Neural cell (in vitro differentiated cells): Measurements from ENCODE around the gene NDUFS3. TPM values are rescaled to one million over a fixed set of nuclear protein-coding genes. Genes with fewer than 3 reads are reported as not detected.

Experiments used
- H2AFZ ChIP-seq: fragments of 200-600, 300-800 bp; sonication (generic), shearing (Covaris generic); 2 replicates; pipeline ENCODE4 v1.6.0; 2014; ENCODE audit warnings: low read depth, mild to moderate bottlenecking, antibody characterized with exemption, low read length, moderate library complexity
- H3F3A ChIP-seq: fragments of 200-600 bp; shearing (Covaris generic); 2 replicates; pipeline ENCODE4 v1.6.1; 2016; ENCODE audit warnings: mild to moderate bottlenecking, moderate library complexity, mixed read lengths, antibody characterized with exemption, low read length; ENCODE audit not compliant: insufficient read depth, poor library complexity, severe bottlenecking
- H3K27ac ChIP-seq: fragments of 200-600, 300-800 bp; sonication (generic), shearing (Covaris generic); 2 replicates; pipeline ENCODE4 v1.5.1; 2014; ENCODE audit warnings: mild to moderate bottlenecking, low read length, moderate library complexity
- H3K27me3 ChIP-seq: fragments of 300-800, 200-600 bp; sonication (generic), shearing (Covaris generic); 2 replicates; pipeline ENCODE4 v1.6.0; 2014; ENCODE audit warnings: mild to moderate bottlenecking, low read depth, low read length, moderate library complexity; ENCODE audit not compliant: insufficient read depth
- H3K36me3 ChIP-seq: fragments of 300-800, 200-600 bp; sonication (generic), shearing (Covaris generic); 2 replicates; pipeline ENCODE4 v1.5.1; 2014; ENCODE audit warnings: mild to moderate bottlenecking, antibody characterized with exemption, low read length, moderate library complexity; ENCODE audit not compliant: insufficient read depth
- H3K4me2 ChIP-seq: fragments of 300-800, 200-600 bp; sonication (generic), shearing (Covaris generic); 2 replicates; pipeline ENCODE4 v1.6.0; 2014; ENCODE audit warnings: mild to moderate bottlenecking, low read length
- H3K4me3 ChIP-seq: fragments of 300-800, 200-600 bp; sonication (generic), shearing (Covaris generic); 2 replicates; pipeline ENCODE4 v1.5.1; 2014; ENCODE audit warnings: mild to moderate bottlenecking, low read length, moderate library complexity
- H3K79me2 ChIP-seq: fragments of 200-600 bp; shearing (Covaris generic); replicated peaks from 2 replicates; pipeline ENCODE4 v1.6.0; 2014; ENCODE audit warnings: mild to moderate bottlenecking, low read length, moderate library complexity; ENCODE audit not compliant: insufficient read depth
- H3K9ac ChIP-seq: fragments of 300-800, 200-600 bp; sonication (generic), shearing (Covaris generic); 2 replicates; pipeline ENCODE4 v1.6.1; 2016; ENCODE audit warnings: mild to moderate bottlenecking, low read length, mixed read lengths
- H3K9me2 ChIP-seq: fragments of 200-600 bp; shearing (Covaris generic); 2 replicates; pipeline ENCODE4 v1.6.1; 2016; ENCODE audit warnings: mild to moderate bottlenecking, low read length, mixed read lengths; ENCODE audit not compliant: insufficient read depth
- H3K9me3 ChIP-seq: fragments of 200-600, 300-800 bp; sonication (generic), shearing (Covaris generic); 2 replicates; pipeline ENCODE4 v1.6.1; 2016; ENCODE audit warnings: mild to moderate bottlenecking, mixed run types, low read length, moderate library complexity, mixed read lengths
- H4K20me1 ChIP-seq: fragments of 200-600 bp; shearing (Covaris generic); 2 replicates; pipeline ENCODE4 v1.6.1; 2016; ENCODE audit warnings: mild to moderate bottlenecking, mixed run types; ENCODE audit not compliant: insufficient read depth
- CTCF ChIP-seq: fragments of 450-650 bp; IDR thresholded peaks from 2 replicates; pipeline ENCODE4 v1.5.1; 2014; ENCODE audit warnings: antibody characterized with exemption, mild to moderate bottlenecking, moderate library complexity; ENCODE audit not compliant: poor library complexity, severe bottlenecking
- EP300 ChIP-seq: fragments of 450-650 bp; conservative IDR thresholded peaks from 2 replicates; pipeline ENCODE4 v1.6.1; 2014; ENCODE audit warnings: antibody characterized with exemption, mild to moderate bottlenecking, moderate library complexity; ENCODE audit not compliant: poor library complexity, severe bottlenecking
- EZH2 ChIP-seq: fragments of 200-600, 300-800 bp; shearing (Covaris generic), sonication (generic); IDR thresholded peaks from 2 replicates; pipeline ENCODE4 v1.6.1; 2014; ENCODE audit warnings: antibody characterized with exemption, low read length, borderline replicate concordance, mild to moderate bottlenecking; ENCODE audit not compliant: insufficient read depth, poor library complexity, severe bottlenecking
- MXI1 ChIP-seq: fragments of 450-650 bp; conservative IDR thresholded peaks from 2 replicates; pipeline ENCODE4 v1.6.1; 2014; ENCODE audit warnings: antibody characterized with exemption, mild to moderate bottlenecking; ENCODE audit not compliant: poor library complexity, severe bottlenecking
- POLR2AphosphoS5 ChIP-seq: IDR thresholded peaks from 2 replicates; pipeline ENCODE4 v1.6.1; 2012
- RAD21 ChIP-seq: fragments of 450-650 bp; conservative IDR thresholded peaks from 2 replicates; pipeline ENCODE4 v1.6.1; 2014; ENCODE audit warnings: antibody characterized with exemption, mild to moderate bottlenecking, moderate library complexity
- REST ChIP-seq: IDR thresholded peaks from 2 replicates; pipeline ENCODE4 v1.6.1; 2012; ENCODE audit warnings: borderline replicate concordance
- SMC3 ChIP-seq: fragments of 450-650 bp; conservative IDR thresholded peaks from 2 replicates; pipeline ENCODE4 v1.6.1; 2014; ENCODE audit warnings: antibody characterized with exemption, mild to moderate bottlenecking, moderate library complexity; ENCODE audit not compliant: poor library complexity
- TAF1 ChIP-seq: IDR thresholded peaks from 2 replicates; pipeline ENCODE4 v1.6.1; 2012; ENCODE audit warnings: low read depth
- polyA plus RNA-seq: library from polyadenylated mRNA; depleted of rRNA; stranded (reverse); fragments of >200 nt; gene quantifications from 2 replicates; pipeline ENCODE4 v1.2.3, GENCODE V29; 2014

NDUFS3 gene
- polyA plus RNA-seq, 1 donor from 2014 or later = 186 TPM

GRCh38 chr11:47552056-47552565 lies 26.8 kb upstream of the NDUFS3 start:
- peak overlapping the region; percentile 34 for H2AFZ ChIP-seq
- no peaks in the 10 kb centered on the region for H3K9me2 ChIP-seq
- peak overlapping the region; percentile 94 for H3K9ac ChIP-seq
- peak overlapping the region; percentile 94 for H3K4me3 ChIP-seq
- peak overlapping the region; percentile 91 for H3K27ac ChIP-seq
- peaks cover 55% of the 10 kb centered on the region for H3K79me2 ChIP-seq
- no peaks in the 10 kb centered on the region for H3K27me3 ChIP-seq
- TF ChIP-seq RAD21 = no peak
- no peak for TF ChIP-seq REST
- peak overlapping the region; percentile 81 for H3K4me2 ChIP-seq
- H3F3A ChIP-seq = no peaks in the 10 kb centered on the region
- H3K9me3 ChIP-seq = no peaks in the 10 kb centered on the region
- H3K36me3 ChIP-seq = no peaks in the 10 kb centered on the region
- H4K20me1 ChIP-seq = no peaks in the 10 kb centered on the region

GRCh38 chr11:47552566-47553405 lies 26.1 kb upstream of the NDUFS3 start, which contains the start of gene CELF1:
Gene CELF1, minus strand, starts transcription at chr11:47553132. Its CDS starts 53,609 bp downstream, at chr11:47499523.
- no peaks in the 10 kb centered on the region for H3K27me3 ChIP-seq
- H3K4me2 ChIP-seq = peak within 1 kb of the TSS; percentile 81
- H3K27ac ChIP-seq = peak within 1 kb of the TSS; percentile 91
- peaks cover 48% of the 10 kb centered on the region for H3K79me2 ChIP-seq
- no peaks in the 10 kb centered on the region for H4K20me1 ChIP-seq
- TF ChIP-seq EP300 = peak; percentile 72
- peak; percentile 74 for TF ChIP-seq RAD21
- peak; percentile 99 for TF ChIP-seq CTCF
- TF ChIP-seq TAF1 = peak; percentile 75
- TF ChIP-seq EZH2 = no peak
- TF ChIP-seq SMC3 = peak; percentile 73
- TF ChIP-seq MXI1 = peak; percentile 80
- no peak for TF ChIP-seq REST
- peak; percentile 93 for TF ChIP-seq POLR2AphosphoS5
- peak within 1 kb of the TSS; percentile 94 for H3K4me3 ChIP-seq
- no peaks in the 10 kb centered on the region for H3K9me3 ChIP-seq
- H3K36me3 ChIP-seq = no peaks in the 10 kb centered on the region
- no peaks in the 10 kb centered on the region for H3K9me2 ChIP-seq
- no peaks in the 10 kb centered on the region for H3F3A ChIP-seq
- peak within 1 kb of the TSS; percentile 94 for H3K9ac ChIP-seq
- H2AFZ ChIP-seq = peak within 1 kb of the TSS; percentile 92
